ENCODE data around the gene SUCLG1.

The SUCLG1 gene

GRCh38 chr2:84461310-84461709 is 2.2 kb upstream of the SUCLG1 start:
- H3K36me3 ChIP-seq (replicated peaks; ENCODE audit: low read depth, low read length): no peaks in the 10 kb centered on the region
- H3K4me1 ChIP-seq (ENCODE audit: low read length): peaks cover 14% of the 10 kb centered on the region
- no peaks in the 10 kb centered on the region for H3K27me3 ChIP-seq (ENCODE audit: low read depth, low read length)
- no peaks in the 10 kb centered on the region for H3K9me3 ChIP-seq (ENCODE audit: insufficient read depth, low read length)
- H3K79me2 ChIP-seq (ENCODE audit: low read length): peaks cover 25% of the 10 kb centered on the region
- TF ChIP-seq EZH2phosphoT487 (IDR thresholded peaks at IDR 0.05; ENCODE audit: low read depth): no peak
- TF ChIP-seq, protein P1, sequence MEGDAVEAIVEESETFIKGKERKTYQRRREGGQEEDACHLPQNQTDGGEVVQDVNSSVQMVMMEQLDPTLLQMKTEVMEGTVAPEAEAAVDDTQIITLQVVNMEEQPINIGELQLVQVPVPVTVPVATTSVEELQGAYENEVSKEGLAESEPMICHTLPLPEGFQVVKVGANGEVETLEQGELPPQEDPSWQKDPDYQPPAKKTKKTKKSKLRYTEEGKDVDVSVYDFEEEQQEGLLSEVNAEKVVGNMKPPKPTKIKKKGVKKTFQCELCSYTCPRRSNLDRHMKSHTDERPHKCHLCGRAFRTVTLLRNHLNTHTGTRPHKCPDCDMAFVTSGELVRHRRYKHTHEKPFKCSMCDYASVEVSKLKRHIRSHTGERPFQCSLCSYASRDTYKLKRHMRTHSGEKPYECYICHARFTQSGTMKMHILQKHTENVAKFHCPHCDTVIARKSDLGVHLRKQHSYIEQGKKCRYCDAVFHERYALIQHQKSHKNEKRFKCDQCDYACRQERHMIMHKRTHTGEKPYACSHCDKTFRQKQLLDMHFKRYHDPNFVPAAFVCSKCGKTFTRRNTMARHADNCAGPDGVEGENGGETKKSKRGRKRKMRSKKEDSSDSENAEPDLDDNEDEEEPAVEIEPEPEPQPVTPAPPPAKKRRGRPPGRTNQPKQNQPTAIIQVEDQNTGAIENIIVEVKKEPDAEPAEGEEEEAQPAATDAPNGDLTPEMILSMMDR (IDR thresholded peaks at IDR 0.05; ENCODE audit: low read depth, low read length): no peak
- H3K9ac ChIP-seq (ENCODE audit: low read length): no peak overlapping the region
- no peak overlapping the region for H3K27ac ChIP-seq (ENCODE audit: low read length)
- H4K20me1 ChIP-seq (ENCODE audit: insufficient read depth, low read length): peaks cover 7% of the 10 kb centered on the region; the same call in 1 of the 2 replicates
- H2AFZ ChIP-seq (ENCODE audit: low read depth, low read length): no peak overlapping the region
- H3K4me3 ChIP-seq (ENCODE audit: low read length): no peak overlapping the region
- H3K4me2 ChIP-seq (ENCODE audit: low read length): no peak overlapping the region

- Histone ChIP-seq H2AFZ (ENCODE audit: low read depth, low read length) (no peak overlapping the region), H3K4me1 (ENCODE audit: low read length) (peaks cover 14% of the 10 kb centered on the region), H3K4me3 (ENCODE audit: low read length) (no peak overlapping the region), H4K20me1 (ENCODE audit: insufficient read depth, low read length) (peaks cover 7% of the 10 kb centered on the region; the same call in 1 of the 2 replicates), H3K79me2 (ENCODE audit: low read length) (peaks cover 31% of the 10 kb centered on the region), H3K9me3 (ENCODE audit: insufficient read depth, low read length) (no peaks in the 10 kb centered on the region), H3K4me2 (ENCODE audit: low read length) (no peak overlapping the region), H3K36me3 (replicated peaks; ENCODE audit: low read depth, low read length) (no peaks in the 10 kb centered on the region), H3K9ac (ENCODE audit: low read length) (no peak overlapping the region), H3K27ac (ENCODE audit: low read length) (no peak overlapping the region), H3K27me3 (ENCODE audit: low read depth, low read length) (no peaks in the 10 kb centered on the region)
- TF ChIP-seq EZH2phosphoT487 (IDR thresholded peaks at IDR 0.05; ENCODE audit: low read depth): no peak
- TF ChIP-seq, protein P1 (IDR thresholded peaks at IDR 0.05; ENCODE audit: low read depth, low read length): no peak
Measured at GRCh38 chr2:84460670-84461069, 1.6 kb upstream of the SUCLG1 start.

- peaks cover 7% of the 10 kb centered on the region; the same call in 1 of the 2 replicates for H4K20me1 ChIP-seq (ENCODE audit: insufficient read depth, low read length)
- peak overlapping the region; percentile 82 for H2AFZ ChIP-seq (ENCODE audit: low read depth, low read length)
- no peak for TF ChIP-seq EZH2phosphoT487 (IDR thresholded peaks at IDR 0.05; ENCODE audit: low read depth)
- TF ChIP-seq, protein P1 (IDR thresholded peaks at IDR 0.05; ENCODE audit: low read depth, low read length): no peak
- H3K27me3 ChIP-seq (ENCODE audit: low read depth, low read length): no peaks in the 10 kb centered on the region
- H3K9me3 ChIP-seq (ENCODE audit: insufficient read depth, low read length): no peaks in the 10 kb centered on the region
- H3K4me2 ChIP-seq (ENCODE audit: low read length): peak overlapping the region; percentile 74
- H3K36me3 ChIP-seq (replicated peaks; ENCODE audit: low read depth, low read length): no peaks in the 10 kb centered on the region
- peaks cover 14% of the 10 kb centered on the region for H3K4me1 ChIP-seq (ENCODE audit: low read length)
- H3K4me3 ChIP-seq (ENCODE audit: low read length): peak overlapping the region; percentile 94
- H3K27ac ChIP-seq (ENCODE audit: low read length): no peak overlapping the region
- H3K79me2 ChIP-seq (ENCODE audit: low read length): peaks cover 31% of the 10 kb centered on the region
- H3K9ac ChIP-seq (ENCODE audit: low read length): peak overlapping the region; percentile 86
Measured at GRCh38 chr2:84459944-84460429, 907 bp upstream of the SUCLG1 start.

- H3K4me2 ChIP-seq (ENCODE audit: low read length): peak overlapping the region; percentile 74
- H3K4me3 ChIP-seq (ENCODE audit: low read length): peak overlapping the region; percentile 94
- peaks cover 45% of the 10 kb centered on the region for H3K79me2 ChIP-seq (ENCODE audit: low read length)
- H3K36me3 ChIP-seq (replicated peaks; ENCODE audit: low read depth, low read length): no peaks in the 10 kb centered on the region
- no peak for TF ChIP-seq EZH2phosphoT487 (IDR thresholded peaks at IDR 0.05; ENCODE audit: low read depth)
- TF ChIP-seq, protein P1 (IDR thresholded peaks at IDR 0.05; ENCODE audit: low read depth, low read length): no peak
- H2AFZ ChIP-seq (ENCODE audit: low read depth, low read length): peak overlapping the region; percentile 82
- peak overlapping the region; percentile 86 for H3K9ac ChIP-seq (ENCODE audit: low read length)
- peaks cover 14% of the 10 kb centered on the region for H3K4me1 ChIP-seq (ENCODE audit: low read length)
- H4K20me1 ChIP-seq (ENCODE audit: insufficient read depth, low read length): peaks cover 9% of the 10 kb centered on the region; the same call in 1 of the 2 replicates
- H3K27me3 ChIP-seq (ENCODE audit: low read depth, low read length): no peaks in the 10 kb centered on the region
- peak overlapping the region; percentile 58 for H3K27ac ChIP-seq (ENCODE audit: low read length)
- no peaks in the 10 kb centered on the region for H3K9me3 ChIP-seq (ENCODE audit: insufficient read depth, low read length)
Measured at GRCh38 chr2:84458551-84459017, 496 bp downstream of the SUCLG1 start.
